ENCODE results near the gene RNF213. TPM values are rescaled to one million over a fixed set of nuclear protein-coding genes. Genes with fewer than 3 reads are reported as not detected.

Gene RNF213
- total and polyA plus RNA-seq, 4 donors, result 67.0 to 198 (median 106) TPM

DNA sequence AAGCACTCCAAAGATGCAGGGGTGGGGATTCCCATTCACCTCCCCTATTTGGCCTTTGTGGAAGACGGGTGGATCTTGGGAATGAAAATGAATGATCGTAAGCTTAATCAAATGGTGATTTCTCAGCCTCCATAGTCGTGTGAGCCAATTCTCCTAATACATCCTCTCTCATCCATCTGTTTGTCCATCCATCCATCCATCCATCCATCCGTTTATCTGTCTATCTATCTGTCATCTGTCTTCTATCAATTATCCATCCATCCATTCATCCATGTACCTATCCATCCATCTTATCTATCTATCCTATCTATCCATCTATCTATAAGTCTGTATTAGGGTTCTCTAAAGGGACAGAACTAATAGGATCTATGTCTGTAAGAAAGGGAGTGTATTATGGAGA lies 7.8 kb downstream of the RNF213 start:
- peaks cover 0 to 27% (median 12%) of the 10 kb centered on the region in 4 donors for H3K36me3 ChIP-seq (ENCODE audit: control insufficient read depth in 4 of 4, insufficient read depth in 4 of 4, low read length in 4 of 4)

DNA sequence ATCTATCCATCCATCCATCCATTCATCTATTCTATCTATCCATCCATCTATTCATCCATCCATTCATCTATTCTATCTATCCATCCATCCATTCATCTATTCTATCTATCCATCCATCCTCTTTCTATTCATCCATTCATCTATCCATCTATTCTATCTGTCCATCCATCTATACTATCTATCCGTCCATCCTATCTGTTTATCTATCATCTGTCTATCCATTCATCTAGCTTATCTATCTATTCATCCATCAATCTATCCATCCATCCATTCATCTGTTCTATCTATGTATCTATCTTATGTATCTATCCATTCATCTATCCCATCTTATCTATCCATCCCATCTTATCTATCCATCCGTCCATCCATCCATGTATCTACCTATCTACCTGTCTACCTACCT lies 8.8 kb downstream of the RNF213 start:
- ATAC-seq (ENCODE audit: insufficient read depth, low FRiP score) (no peak), DNase-seq (no peak)
- H3K4me1 ChIP-seq (ENCODE audit: control insufficient read depth in 5 of 5, insufficient read depth in 5 of 5, low read length in 5 of 5), result peaks cover 0 to 18% (median 2%) of the 10 kb centered on the region in 5 donors
- no peaks in the 10 kb centered on the region for H3K9me3 ChIP-seq (ENCODE audit: control insufficient read depth in 4 of 4, insufficient read depth in 3 of 4, low read length in 3 of 4)
- H3K9ac ChIP-seq (ENCODE audit: insufficient read depth in 1 of 2, low read length in 2 of 2), result no peak overlapping the region
- 89% methylated on average over 2 of the region's 2 CpGs for WGBS, 2 donors
- peaks cover 0 to 29% (median 12%) of the 10 kb centered on the region in 4 donors for H3K36me3 ChIP-seq (ENCODE audit: control insufficient read depth in 4 of 4, insufficient read depth in 4 of 4, low read length in 4 of 4)
- H3K4me3 ChIP-seq, result no peak overlapping the region
- TF ChIP-seq, protein P1, sequence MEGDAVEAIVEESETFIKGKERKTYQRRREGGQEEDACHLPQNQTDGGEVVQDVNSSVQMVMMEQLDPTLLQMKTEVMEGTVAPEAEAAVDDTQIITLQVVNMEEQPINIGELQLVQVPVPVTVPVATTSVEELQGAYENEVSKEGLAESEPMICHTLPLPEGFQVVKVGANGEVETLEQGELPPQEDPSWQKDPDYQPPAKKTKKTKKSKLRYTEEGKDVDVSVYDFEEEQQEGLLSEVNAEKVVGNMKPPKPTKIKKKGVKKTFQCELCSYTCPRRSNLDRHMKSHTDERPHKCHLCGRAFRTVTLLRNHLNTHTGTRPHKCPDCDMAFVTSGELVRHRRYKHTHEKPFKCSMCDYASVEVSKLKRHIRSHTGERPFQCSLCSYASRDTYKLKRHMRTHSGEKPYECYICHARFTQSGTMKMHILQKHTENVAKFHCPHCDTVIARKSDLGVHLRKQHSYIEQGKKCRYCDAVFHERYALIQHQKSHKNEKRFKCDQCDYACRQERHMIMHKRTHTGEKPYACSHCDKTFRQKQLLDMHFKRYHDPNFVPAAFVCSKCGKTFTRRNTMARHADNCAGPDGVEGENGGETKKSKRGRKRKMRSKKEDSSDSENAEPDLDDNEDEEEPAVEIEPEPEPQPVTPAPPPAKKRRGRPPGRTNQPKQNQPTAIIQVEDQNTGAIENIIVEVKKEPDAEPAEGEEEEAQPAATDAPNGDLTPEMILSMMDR (IDR thresholded peaks at IDR 0.05; ENCODE audit: control extremely low read depth, extremely low read depth), result no peak
- no peak overlapping the region for H3K27ac ChIP-seq (ENCODE audit: low read depth in 1 of 2, low read length in 1 of 2)
- H3K27me3 ChIP-seq (ENCODE audit: control insufficient read depth in 3 of 3, insufficient read depth in 3 of 3, low read length in 2 of 3), result no peaks in the 10 kb centered on the region

More for the DNA sequence above, 7.8 kb downstream of the RNF213 start:
- no peak overlapping the region for H3K4me3 ChIP-seq
- ATAC-seq (ENCODE audit: insufficient read depth, low FRiP score) (no peak), DNase-seq (no peak)
- WGBS, 2 donors, result 86 to 95% methylated on average over 4 of the region's 4 CpGs
- H3K27me3 ChIP-seq (ENCODE audit: control insufficient read depth in 3 of 3, insufficient read depth in 3 of 3, low read length in 2 of 3), result no peaks in the 10 kb centered on the region
- H3K9ac ChIP-seq (ENCODE audit: insufficient read depth in 1 of 2, low read length in 2 of 2), result no peak overlapping the region
- TF ChIP-seq, protein P1 (IDR thresholded peaks at IDR 0.05; ENCODE audit: control extremely low read depth, extremely low read depth), result no peak
- H3K4me1 ChIP-seq (ENCODE audit: control insufficient read depth in 5 of 5, insufficient read depth in 5 of 5, low read length in 5 of 5), result peaks cover 0 to 17% (median 12%) of the 10 kb centered on the region in 5 donors
- no peak overlapping the region for H3K27ac ChIP-seq (ENCODE audit: low read depth in 1 of 2, low read length in 1 of 2)
- no peaks in the 10 kb centered on the region for H3K9me3 ChIP-seq (ENCODE audit: control insufficient read depth in 4 of 4, insufficient read depth in 3 of 4, low read length in 3 of 4)

DNA sequence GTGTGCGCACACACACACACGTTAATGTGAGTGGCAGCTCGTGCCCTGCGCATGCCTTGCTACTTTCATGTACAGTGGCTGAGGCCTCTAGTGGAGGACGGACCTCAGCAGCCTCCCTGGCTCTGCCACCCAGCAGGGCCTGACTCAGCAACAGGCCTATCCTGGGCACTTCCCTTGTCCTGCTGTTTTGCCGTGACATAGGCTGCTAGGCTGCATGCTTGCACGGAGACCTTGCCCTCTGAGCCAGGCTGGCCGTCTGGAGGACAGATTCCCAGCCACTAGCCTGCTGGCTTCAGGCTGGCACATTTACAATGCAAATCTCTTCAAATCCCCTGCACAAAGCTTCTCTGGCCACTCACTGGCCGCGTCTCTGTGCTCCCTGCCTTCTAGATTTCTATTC lies 9.5 kb downstream of the RNF213 start:
- Histone ChIP-seq H3K36me3 (ENCODE audit: control insufficient read depth in 4 of 4, insufficient read depth in 4 of 4, low read length in 4 of 4) (peaks cover 0 to 31% (median 12%) of the 10 kb centered on the region in 4 donors), H3K27me3 (ENCODE audit: control insufficient read depth in 3 of 3, insufficient read depth in 3 of 3, low read length in 2 of 3) (no peaks in the 10 kb centered on the region), H3K4me1 (ENCODE audit: control insufficient read depth in 5 of 5, insufficient read depth in 5 of 5, low read length in 5 of 5) (peaks cover 0 to 17% (median 0%) of the 10 kb centered on the region in 5 donors), H3K9me3 (ENCODE audit: control insufficient read depth in 4 of 4, insufficient read depth in 3 of 4, low read length in 3 of 4) (no peaks in the 10 kb centered on the region), H3K4me3 (no peak overlapping the region), H3K27ac (ENCODE audit: low read depth in 1 of 2, low read length in 1 of 2) (no peak overlapping the region), H3K9ac (ENCODE audit: insufficient read depth in 1 of 2, low read length in 2 of 2) (no peak overlapping the region)
- no peak for DNase-seq
- WGBS, 2 donors, result 91 to 92% methylated on average over 10 of the region's 10 CpGs
- no peak for ATAC-seq (ENCODE audit: insufficient read depth, low FRiP score)
- TF ChIP-seq, protein P1 (IDR thresholded peaks at IDR 0.05; ENCODE audit: control extremely low read depth, extremely low read depth), result no peak

DNA sequence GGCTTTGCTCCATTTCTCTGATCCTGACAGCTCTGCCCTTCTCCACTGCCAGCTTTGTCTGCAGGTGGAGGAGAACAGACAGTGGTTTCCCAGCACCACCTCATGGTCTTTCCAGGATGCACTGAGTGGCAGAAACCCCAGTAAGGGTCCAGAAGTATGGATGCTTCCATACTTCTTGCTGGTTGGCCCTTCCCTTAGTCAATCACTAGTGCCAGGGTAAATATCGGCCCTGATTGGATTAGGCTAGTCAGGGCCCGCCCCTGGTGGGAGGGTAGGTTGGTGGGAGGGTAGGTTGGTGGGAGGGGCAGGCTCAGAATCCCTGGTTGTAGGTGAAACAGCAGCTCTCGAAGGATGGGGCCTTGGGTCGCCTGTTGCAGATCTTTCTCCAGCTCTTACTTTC lies 10.2 kb downstream of the RNF213 start:
- ATAC-seq (ENCODE audit: insufficient read depth, low FRiP score) (no peak), DNase-seq (no peak)
- Histone ChIP-seq H3K36me3 (ENCODE audit: control insufficient read depth in 4 of 4, insufficient read depth in 4 of 4, low read length in 4 of 4) (peaks cover 0 to 33% (median 12%) of the 10 kb centered on the region in 4 donors), H3K9ac (ENCODE audit: insufficient read depth in 1 of 2, low read length in 2 of 2) (no peak overlapping the region), H3K4me1 (ENCODE audit: control insufficient read depth in 5 of 5, insufficient read depth in 5 of 5, low read length in 5 of 5) (peaks cover 0 to 15% (median 0%) of the 10 kb centered on the region in 5 donors), H3K4me3 (no peak overlapping the region), H3K27me3 (ENCODE audit: control insufficient read depth in 3 of 3, insufficient read depth in 3 of 3, low read length in 2 of 3) (no peaks in the 10 kb centered on the region), H3K9me3 (ENCODE audit: control insufficient read depth in 4 of 4, insufficient read depth in 3 of 4, low read length in 3 of 4) (no peaks in the 10 kb centered on the region), H3K27ac (ENCODE audit: low read depth in 1 of 2, low read length in 1 of 2) (no peak overlapping the region)
- WGBS, 2 donors, result 87 to 96% methylated on average over 4 of the region's 4 CpGs
- TF ChIP-seq, protein P1 (IDR thresholded peaks at IDR 0.05; ENCODE audit: control extremely low read depth, extremely low read depth), result no peak

Data from lung (tissue), 12 donors.